ENCODE measurements around the gene GPATCH8.
A peak's percentile ranks its signal among the peaks of the same experiment; 100 is the strongest.

Gene GPATCH8

DNA sequence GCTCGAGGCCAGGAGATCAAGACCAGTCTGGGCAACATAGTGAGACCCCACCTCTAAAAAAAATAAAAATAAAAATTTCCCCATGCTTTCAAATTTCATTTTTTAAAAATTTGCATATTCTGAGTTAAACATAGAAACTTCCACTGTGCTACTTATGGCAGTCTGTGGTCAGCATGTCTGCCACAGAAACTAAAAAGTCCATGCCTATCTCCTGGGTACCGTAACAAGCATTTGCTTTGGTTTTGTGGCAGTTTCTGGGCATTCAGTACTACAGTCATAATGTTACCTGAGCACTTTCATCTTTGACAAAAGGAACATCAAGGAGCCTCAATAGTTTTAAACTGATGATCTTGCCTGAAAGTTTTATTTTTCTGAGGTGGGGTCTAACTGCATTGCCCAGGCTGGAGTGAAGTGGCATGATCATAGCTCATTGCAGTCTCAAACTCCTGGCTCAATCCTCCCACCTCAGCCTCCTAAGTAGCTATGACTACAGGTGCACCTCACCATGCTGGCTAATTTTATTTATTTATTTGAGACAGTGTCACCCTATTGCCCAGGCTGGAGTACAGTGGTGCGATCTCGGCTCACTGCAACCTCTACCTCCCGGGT, 100.5 kb downstream of the GPATCH8 start:
- no peaks in the 10 kb centered on the region for H3K27me3 ChIP-seq (ENCODE audit: insufficient read depth, low read depth)
- no peak overlapping the region for H2AFZ ChIP-seq (ENCODE audit: low read depth)
- no peaks in the 10 kb centered on the region for H4K20me1 ChIP-seq (ENCODE audit: insufficient read depth)
- no peak overlapping the region for H3K4me3 ChIP-seq (IDR thresholded peaks at IDR 0.05; ENCODE audit: insufficient read depth, low read depth, low read length)
- TF ChIP-seq, protein P1, sequence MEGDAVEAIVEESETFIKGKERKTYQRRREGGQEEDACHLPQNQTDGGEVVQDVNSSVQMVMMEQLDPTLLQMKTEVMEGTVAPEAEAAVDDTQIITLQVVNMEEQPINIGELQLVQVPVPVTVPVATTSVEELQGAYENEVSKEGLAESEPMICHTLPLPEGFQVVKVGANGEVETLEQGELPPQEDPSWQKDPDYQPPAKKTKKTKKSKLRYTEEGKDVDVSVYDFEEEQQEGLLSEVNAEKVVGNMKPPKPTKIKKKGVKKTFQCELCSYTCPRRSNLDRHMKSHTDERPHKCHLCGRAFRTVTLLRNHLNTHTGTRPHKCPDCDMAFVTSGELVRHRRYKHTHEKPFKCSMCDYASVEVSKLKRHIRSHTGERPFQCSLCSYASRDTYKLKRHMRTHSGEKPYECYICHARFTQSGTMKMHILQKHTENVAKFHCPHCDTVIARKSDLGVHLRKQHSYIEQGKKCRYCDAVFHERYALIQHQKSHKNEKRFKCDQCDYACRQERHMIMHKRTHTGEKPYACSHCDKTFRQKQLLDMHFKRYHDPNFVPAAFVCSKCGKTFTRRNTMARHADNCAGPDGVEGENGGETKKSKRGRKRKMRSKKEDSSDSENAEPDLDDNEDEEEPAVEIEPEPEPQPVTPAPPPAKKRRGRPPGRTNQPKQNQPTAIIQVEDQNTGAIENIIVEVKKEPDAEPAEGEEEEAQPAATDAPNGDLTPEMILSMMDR (conservative IDR thresholded peaks at IDR 0.05; ENCODE audit: low read depth, low read length) = no peak
- H3K36me3 ChIP-seq (ENCODE audit: insufficient read depth) = no peaks in the 10 kb centered on the region; the same call in 1 of the 2 replicates
- peak overlapping the region; percentile 9; the same call in 1 of the 2 replicates for H3K27ac ChIP-seq
- no peak overlapping the region for H3K9ac ChIP-seq
- H3K4me2 ChIP-seq = peak overlapping the region; percentile 34
- peaks cover 58% of the 10 kb centered on the region for H3K4me1 ChIP-seq (ENCODE audit: low read depth, poor library complexity, severe bottlenecking)
- no peaks in the 10 kb centered on the region for H3K79me2 ChIP-seq (ENCODE audit: insufficient read depth, low read depth)

DNA sequence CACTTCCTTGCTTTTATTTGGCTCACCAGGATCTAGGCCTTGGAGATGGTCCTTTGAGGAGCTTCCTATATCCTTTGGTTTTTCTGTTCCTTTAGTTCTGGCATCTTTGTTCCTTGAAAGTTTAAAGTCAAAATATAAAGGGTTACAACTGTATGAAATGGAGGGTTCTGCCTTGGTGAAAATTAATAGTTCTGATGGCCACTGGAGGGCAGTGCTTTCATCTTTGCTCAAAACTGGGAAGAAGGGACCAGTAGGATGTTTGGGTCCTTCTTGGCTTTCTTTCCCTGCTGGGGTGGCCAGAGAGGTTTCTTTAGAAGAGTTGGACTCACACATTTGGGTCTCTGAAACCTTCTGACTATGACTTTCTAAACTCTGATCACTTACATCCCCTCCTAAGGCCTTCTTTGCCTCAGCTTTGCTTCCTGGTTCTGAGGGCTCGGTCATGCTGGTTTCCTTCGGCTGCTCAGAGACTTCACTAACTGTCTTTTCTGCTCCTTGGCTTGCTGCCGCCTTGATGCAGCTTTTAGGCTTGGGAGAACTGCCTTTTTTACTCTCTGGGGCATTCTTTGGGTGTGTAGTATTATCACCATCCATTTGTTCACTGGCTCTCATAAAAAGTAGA, 102.9 kb downstream of the GPATCH8 start:
- H4K20me1 ChIP-seq (ENCODE audit: insufficient read depth) = no peaks in the 10 kb centered on the region
- no peaks in the 10 kb centered on the region for H3K27me3 ChIP-seq (ENCODE audit: insufficient read depth, low read depth)
- no peak overlapping the region for H3K4me3 ChIP-seq (IDR thresholded peaks at IDR 0.05; ENCODE audit: insufficient read depth, low read depth, low read length)
- H3K27ac ChIP-seq = no peak overlapping the region
- H3K36me3 ChIP-seq (ENCODE audit: insufficient read depth) = no peaks in the 10 kb centered on the region; the same call in 1 of the 2 replicates
- H3K79me2 ChIP-seq (ENCODE audit: insufficient read depth, low read depth) = no peaks in the 10 kb centered on the region
- H3K9ac ChIP-seq = no peak overlapping the region
- no peak overlapping the region for H2AFZ ChIP-seq (ENCODE audit: low read depth)
- peaks cover 47% of the 10 kb centered on the region for H3K4me1 ChIP-seq (ENCODE audit: low read depth, poor library complexity, severe bottlenecking)
- H3K4me2 ChIP-seq = peak overlapping the region; percentile 2; the same call in 1 of the 2 replicates
- TF ChIP-seq, protein P1 (conservative IDR thresholded peaks at IDR 0.05; ENCODE audit: low read depth, low read length) = peak; percentile 85

DNA sequence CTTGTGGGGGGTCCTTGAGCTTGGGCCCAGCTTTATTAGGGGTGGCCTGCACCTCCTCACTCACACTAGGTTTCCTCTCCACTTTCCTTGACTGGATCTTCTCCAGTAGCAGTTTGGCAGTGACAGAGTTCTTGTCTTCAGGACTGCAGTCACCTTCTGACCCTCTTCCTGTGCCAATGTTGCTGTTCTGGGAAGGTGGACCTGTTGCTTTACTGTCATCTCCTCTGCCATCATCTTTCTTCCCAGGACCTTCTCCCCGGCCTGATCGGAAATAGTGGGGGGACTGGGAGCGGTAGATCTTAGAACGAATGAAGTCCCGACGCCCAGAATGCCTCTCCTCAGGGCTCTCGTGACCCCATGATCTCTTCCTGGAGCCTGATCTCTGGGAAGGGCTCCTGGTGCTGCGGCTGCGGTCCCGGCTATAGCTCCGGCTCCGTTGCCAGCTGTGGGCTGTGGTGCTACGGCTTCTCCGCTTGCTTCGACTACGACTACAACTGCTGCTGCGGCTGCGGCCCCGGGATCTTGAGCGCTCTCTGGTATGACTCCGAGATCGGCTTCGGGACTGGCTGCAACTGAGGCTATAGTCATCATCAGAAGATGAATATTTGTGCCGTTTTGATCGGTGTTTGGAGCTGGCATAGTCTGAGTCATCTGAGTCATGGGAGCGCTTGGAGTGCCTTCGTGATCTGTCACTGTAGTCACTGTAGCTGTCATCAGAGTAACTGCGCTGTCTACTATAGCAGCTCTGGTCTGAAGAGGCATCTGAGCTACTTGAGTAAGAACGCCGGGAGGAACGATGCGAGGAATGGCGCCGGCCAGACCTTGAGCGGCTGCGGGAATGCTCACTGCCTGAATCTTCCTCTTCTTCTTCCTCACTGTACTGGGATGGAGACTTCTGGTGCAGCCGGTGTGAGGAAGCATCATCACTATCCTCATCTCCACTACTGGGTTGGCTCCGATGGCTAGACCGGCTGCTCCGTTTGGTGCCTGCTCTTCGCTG, 104.2 kb downstream of the GPATCH8 start:
- TF ChIP-seq, protein P1 (conservative IDR thresholded peaks at IDR 0.05; ENCODE audit: low read depth, low read length) = no peak
- no peaks in the 10 kb centered on the region for H4K20me1 ChIP-seq (ENCODE audit: insufficient read depth)
- no peak overlapping the region for H3K4me3 ChIP-seq (IDR thresholded peaks at IDR 0.05; ENCODE audit: insufficient read depth, low read depth, low read length)
- H3K27ac ChIP-seq = no peak overlapping the region
- H3K79me2 ChIP-seq (ENCODE audit: insufficient read depth, low read depth) = no peaks in the 10 kb centered on the region
- no peak overlapping the region for H3K9ac ChIP-seq
- H3K4me2 ChIP-seq = no peak overlapping the region
- no peaks in the 10 kb centered on the region for H3K27me3 ChIP-seq (ENCODE audit: insufficient read depth, low read depth)
- H2AFZ ChIP-seq (ENCODE audit: low read depth) = no peak overlapping the region
- H3K36me3 ChIP-seq (ENCODE audit: insufficient read depth) = no peaks in the 10 kb centered on the region; the same call in 1 of the 2 replicates
- peaks cover 37% of the 10 kb centered on the region for H3K4me1 ChIP-seq (ENCODE audit: low read depth, poor library complexity, severe bottlenecking)
